H9 (cell line): ENCODE measurements around the gene KIAA1671. TPM values are rescaled to one million over a fixed set of nuclear protein-coding genes. Genes with fewer than 3 reads are reported as not detected.

Experiments
- DNase-seq: peaks from one replicate; pipeline ENCODE4 v3.0.0-alpha.2; 2017
- H2AFZ ChIP-seq: one replicate; pipeline ENCODE4 v1.6.1; 2013; ENCODE audit warnings: mild to moderate bottlenecking, low read length, control low read depth, moderate library complexity
- H2AK5ac ChIP-seq: 2 replicates; pipeline ENCODE4 v1.6.1; 2013; ENCODE audit warnings: low read length, control low read depth, mixed read lengths; ENCODE audit not compliant: insufficient read length
- H2BK120ac ChIP-seq: one replicate; pipeline ENCODE4 v1.6.1; 2013; ENCODE audit warnings: low read depth, mild to moderate bottlenecking, low read length, control low read depth, inconsistent platforms; ENCODE audit not compliant: poor library complexity, severe bottlenecking
- H2BK12ac ChIP-seq: 2 replicates; pipeline ENCODE4 v1.6.1; 2013; ENCODE audit warnings: low read length, control low read depth, mixed read lengths, low read depth; ENCODE audit not compliant: insufficient read length
- H2BK15ac ChIP-seq: 2 replicates; pipeline ENCODE4 v1.6.1; 2013; ENCODE audit warnings: low read depth, low read length, control low read depth
- H2BK20ac ChIP-seq: one replicate; pipeline ENCODE4 v1.6.1; 2013; ENCODE audit warnings: low read depth, mild to moderate bottlenecking, low read length, control low read depth, inconsistent platforms; ENCODE audit not compliant: poor library complexity, severe bottlenecking
- H2BK5ac ChIP-seq: 2 replicates; pipeline ENCODE4 v1.6.1; 2013; ENCODE audit warnings: low read length, control low read depth, mixed read lengths; ENCODE audit not compliant: insufficient read length
- H3K14ac ChIP-seq: 2 replicates; pipeline ENCODE4 v1.6.1; 2013; ENCODE audit warnings: low read length, control low read depth; ENCODE audit not compliant: insufficient read depth
- H3K18ac ChIP-seq: 2 replicates; pipeline ENCODE4 v1.6.1; 2013; ENCODE audit warnings: low read depth, mild to moderate bottlenecking, mixed read lengths, low read length, control low read depth; ENCODE audit not compliant: insufficient read length
- H3K23ac ChIP-seq: 2 replicates; pipeline ENCODE4 v1.6.1; 2013; ENCODE audit warnings: low read length, control low read depth, mixed read lengths, low read depth; ENCODE audit not compliant: insufficient read length
- H3K23me2 ChIP-seq: 2 replicates; pipeline ENCODE4 v1.6.1; 2013; ENCODE audit warnings: low read depth, mild to moderate bottlenecking, mixed read lengths, low read length, control low read depth; ENCODE audit not compliant: insufficient read length, poor library complexity, severe bottlenecking
- H3K27ac ChIP-seq: 2 replicates; pipeline ENCODE4 v1.5.1; 2013; ENCODE audit warnings: low read length, control low read depth, mixed read lengths, low read depth; ENCODE audit not compliant: insufficient read length
- H3K27me3 ChIP-seq: 2 replicates; pipeline ENCODE4 v1.6.1; 2013; ENCODE audit warnings: low read length, control low read depth, inconsistent platforms; ENCODE audit not compliant: insufficient read depth
- H3K4ac ChIP-seq: 2 replicates; pipeline ENCODE4 v1.6.1; 2013; ENCODE audit warnings: low read depth, mild to moderate bottlenecking, control low read depth, inconsistent platforms, low read length, moderate library complexity
- H3K4me1 ChIP-seq: 2 replicates; pipeline ENCODE4 v1.6.1; 2013; ENCODE audit warnings: low read length, control low read depth, inconsistent platforms; ENCODE audit not compliant: insufficient read depth
- H3K4me2 ChIP-seq: 2 replicates; pipeline ENCODE4 v1.6.1; 2013; ENCODE audit warnings: low read length, control low read depth, mixed read lengths; ENCODE audit not compliant: insufficient read length, insufficient read depth
- H3K56ac ChIP-seq: 2 replicates; pipeline ENCODE4 v1.6.1; 2013; ENCODE audit warnings: low read depth, mild to moderate bottlenecking, mixed read lengths, low read length, control low read depth; ENCODE audit not compliant: insufficient read length
- H3K79me1 ChIP-seq: 2 replicates; pipeline ENCODE4 v1.6.1; 2013; ENCODE audit warnings: low read depth, mild to moderate bottlenecking, moderate library complexity, low read length, control low read depth, inconsistent platforms; ENCODE audit not compliant: insufficient read depth, poor library complexity, severe bottlenecking
- H3K79me2 ChIP-seq: 2 replicates; pipeline ENCODE4 v1.6.1; 2013; ENCODE audit warnings: low read length, control low read depth, inconsistent platforms; ENCODE audit not compliant: insufficient read depth
- H3K9ac ChIP-seq: 2 replicates; pipeline ENCODE4 v1.6.1; 2013; ENCODE audit warnings: low read length, control low read depth, mixed read lengths; ENCODE audit not compliant: insufficient read length; ENCODE audit errors: extremely low read depth
- H3K9me3 ChIP-seq: one replicate; pipeline ENCODE4 v1.6.1; 2013; ENCODE audit warnings: low read depth, low read length, inconsistent platforms; ENCODE audit not compliant: control insufficient read depth
- H3T11ph ChIP-seq: one replicate; pipeline ENCODE4 v1.6.1; 2013; ENCODE audit warnings: mild to moderate bottlenecking, low read length, control low read depth, inconsistent platforms
- H4K20me1 ChIP-seq: one replicate; pipeline ENCODE4 v1.6.1; 2013; ENCODE audit not compliant: control insufficient read depth, insufficient read length, insufficient read depth
- H4K5ac ChIP-seq: 2 replicates; pipeline ENCODE4 v1.6.1; 2013; ENCODE audit warnings: low read depth, mild to moderate bottlenecking, mixed read lengths, low read length, control low read depth; ENCODE audit not compliant: insufficient read length
- H4K8ac ChIP-seq: replicated peaks from 2 replicates; pipeline ENCODE4 v1.6.1; 2013; ENCODE audit warnings: low read length, control low read depth, mixed read lengths, low read depth; ENCODE audit not compliant: insufficient read length
- H4K91ac ChIP-seq: 2 replicates; pipeline ENCODE4 v1.6.1; 2013; ENCODE audit warnings: low read depth, mild to moderate bottlenecking, moderate library complexity, mixed read lengths, low read length, control low read depth; ENCODE audit not compliant: insufficient read length
- H3K27ac Mint-ChIP-seq, 3 experiments: 2 replicates in 2 of 3; 3 replicates in 1 of 3; pipeline ENCODE4 v1.8.0; 2020 to 2021; ENCODE audit warnings: mixed read lengths in 3 of 3, mild to moderate bottlenecking in 1 of 3, moderate library complexity in 1 of 3
- H3K27me3 Mint-ChIP-seq: 2 replicates; pipeline ENCODE4 v1.8.0; 2021; ENCODE audit warnings: low read depth, mild to moderate bottlenecking, moderate library complexity, mixed read lengths
- H3K36me3 Mint-ChIP-seq, 3 experiments: 2 replicates in 2 of 3; 3 replicates in 1 of 3; pipeline ENCODE4 v1.8.0; 2020 to 2021; ENCODE audit warnings: low read depth in 3 of 3, mixed read lengths in 3 of 3; ENCODE audit not compliant: insufficient read depth in 1 of 3
- H3K4me1 Mint-ChIP-seq, 2 experiments: 2 replicates each; pipeline ENCODE4 v1.8.0; 2020; ENCODE audit warnings: mixed read lengths in 2 of 2
- H3K4me3 Mint-ChIP-seq, 2 experiments: 2 replicates in 1 of 2; 3 replicates in 1 of 2; pipeline ENCODE4 v1.8.0; 2020 to 2021; ENCODE audit warnings: mild to moderate bottlenecking in 2 of 2, mixed read lengths in 2 of 2, moderate library complexity in 1 of 2
- H3K9me3 Mint-ChIP-seq, 2 experiments: 2 replicates in 1 of 2; 3 replicates in 1 of 2; pipeline ENCODE4 v1.8.0; 2020; ENCODE audit warnings: mild to moderate bottlenecking in 2 of 2, mixed read lengths in 2 of 2, moderate library complexity in 1 of 2
- WGBS: extraction: QIAGEN DNeasy Blood & Tissue Kit; methylation state at CpG from one replicate; pipeline ENCODE4 v1.1.7; 2013; ENCODE audit warnings: missing lambda C conversion rate, low lambda C conversion rate, mixed read lengths; ENCODE audit not compliant: insufficient read length; ENCODE audit errors: extremely low coverage; 5-methylcytosine and 5-hydroxymethylcytosine counted together
- total RNA-seq: library from RNA; stranded (reverse); gene quantifications from 2 replicates; pipeline ENCODE4 v1.2.1, GENCODE V29; 2021
- TF ChIP-seq, protein P1 (sequence below): fragments of 200-600 bp; sonication (generic); conservative IDR thresholded peaks from 3 replicates; pipeline ENCODE4 v1.8.0; 2021; ENCODE audit warnings: antibody characterized with exemption, mild to moderate bottlenecking

Gene KIAA1671
- total RNA-seq, 1 experiment from 2014 or later, result 22.6 TPM

GRCh38 chr22:25146307-25146706 lies 193.8 kb downstream of the KIAA1671 start:
- TF ChIP-seq, protein P1, sequence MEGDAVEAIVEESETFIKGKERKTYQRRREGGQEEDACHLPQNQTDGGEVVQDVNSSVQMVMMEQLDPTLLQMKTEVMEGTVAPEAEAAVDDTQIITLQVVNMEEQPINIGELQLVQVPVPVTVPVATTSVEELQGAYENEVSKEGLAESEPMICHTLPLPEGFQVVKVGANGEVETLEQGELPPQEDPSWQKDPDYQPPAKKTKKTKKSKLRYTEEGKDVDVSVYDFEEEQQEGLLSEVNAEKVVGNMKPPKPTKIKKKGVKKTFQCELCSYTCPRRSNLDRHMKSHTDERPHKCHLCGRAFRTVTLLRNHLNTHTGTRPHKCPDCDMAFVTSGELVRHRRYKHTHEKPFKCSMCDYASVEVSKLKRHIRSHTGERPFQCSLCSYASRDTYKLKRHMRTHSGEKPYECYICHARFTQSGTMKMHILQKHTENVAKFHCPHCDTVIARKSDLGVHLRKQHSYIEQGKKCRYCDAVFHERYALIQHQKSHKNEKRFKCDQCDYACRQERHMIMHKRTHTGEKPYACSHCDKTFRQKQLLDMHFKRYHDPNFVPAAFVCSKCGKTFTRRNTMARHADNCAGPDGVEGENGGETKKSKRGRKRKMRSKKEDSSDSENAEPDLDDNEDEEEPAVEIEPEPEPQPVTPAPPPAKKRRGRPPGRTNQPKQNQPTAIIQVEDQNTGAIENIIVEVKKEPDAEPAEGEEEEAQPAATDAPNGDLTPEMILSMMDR, result no peak
- H4K8ac ChIP-seq, result no peak overlapping the region
- H3K79me2 ChIP-seq, result no peaks in the 10 kb centered on the region; the same call in 1 of the 2 replicates
- H4K20me1 ChIP-seq, result no peaks in the 10 kb centered on the region
- H3K9ac ChIP-seq, result no peak overlapping the region
- H3K9me3 ChIP-seq, result no peaks in the 10 kb centered on the region
- Mint-ChIP-seq H3K36me3 (no peaks in the 10 kb centered on the region), H3K4me1 (peaks cover 32 to 44% of the 10 kb centered on the region in 2 experiments), H3K27ac (no peak overlapping the region; a peak in 1 of 7 replicates), H3K9me3 (no peaks in the 10 kb centered on the region), H3K4me3 (no peak overlapping the region), H3K27me3 (no peaks in the 10 kb centered on the region)
- no peaks in the 10 kb centered on the region for H3K27me3 ChIP-seq
- no peaks in the 10 kb centered on the region for H3K79me1 ChIP-seq
- peaks cover 5% of the 10 kb centered on the region; the same call in 1 of the 2 replicates for H3K4me1 ChIP-seq
- no peak overlapping the region for H2AK5ac ChIP-seq
- no peak overlapping the region for H3K14ac ChIP-seq
- H3K23ac ChIP-seq, result no peak overlapping the region
- no peak overlapping the region for H2BK120ac ChIP-seq
- no peak overlapping the region for H4K91ac ChIP-seq
- DNase-seq, result no peak
- H3K4me2 ChIP-seq, result no peak overlapping the region
- no peak overlapping the region for H2BK5ac ChIP-seq
- no peak overlapping the region for H3K27ac ChIP-seq
- no peak overlapping the region for H4K5ac ChIP-seq
- no peak overlapping the region for H3K56ac ChIP-seq
- peaks cover 2% of the 10 kb centered on the region for H3K23me2 ChIP-seq
- H2BK15ac ChIP-seq, result no peak overlapping the region
- H3K18ac ChIP-seq, result no peak overlapping the region
- H2BK20ac ChIP-seq, result no peak overlapping the region
- no peak overlapping the region for H2AFZ ChIP-seq
- WGBS, result no CpG with 5 or more reads among the region's 1 CpG
- no peak overlapping the region for H2BK12ac ChIP-seq
- no peak overlapping the region for H3K4ac ChIP-seq
- no peak overlapping the region for H3T11ph ChIP-seq
